H54 (cell line): ENCODE results near the gene PDE4D.

Source experiments
- DNase-seq: peaks from one replicate; pipeline ENCODE4 v3.0.0; 2011; ENCODE audit warnings: low spot score, mixed read lengths; ENCODE audit not compliant: insufficient read length
- FAIRE-seq: peaks from 3 replicates; lab custom pipeline; 2011; peaks lifted over from hg19 to GRCh38; lab: Jason Lieb, UNC
- POLR2A ChIP-seq: IDR thresholded peaks from 2 replicates; pipeline ENCODE4 v1.6.1; 2011; ENCODE audit warnings: low read depth, mild to moderate bottlenecking, low read length

PDE4D gene

GRCh38 chr5:59568161-59568560, 325.4 kb downstream of the PDE4D start:
- DNase-seq = no peak
- no peak for TF ChIP-seq POLR2A
- FAIRE-seq = no peak

- no peak for DNase-seq
- no peak for FAIRE-seq
- no peak for TF ChIP-seq POLR2A
Measured at GRCh38 chr5:59565551-59565950, 328.0 kb downstream of the PDE4D start.

GRCh38 chr5:59564895-59565294, 328.6 kb downstream of the PDE4D start:
- no peak for FAIRE-seq
- TF ChIP-seq POLR2A = no peak

GRCh38 chr5:59562756-59563389, 330.7 kb downstream of the PDE4D start:
- DNase-seq = peak; percentile 15
- peak; percentile 90 for FAIRE-seq
- no peak for TF ChIP-seq POLR2A

More at GRCh38 chr5:59564895-59565294, 328.6 kb downstream of the PDE4D start:
- DNase-seq = no peak

- no peak for FAIRE-seq
- DNase-seq = no peak
- TF ChIP-seq POLR2A = no peak
Measured at GRCh38 chr5:59560553-59560952, 333.0 kb downstream of the PDE4D start.

- DNase-seq (no peak), FAIRE-seq (no peak)
- no peak for TF ChIP-seq POLR2A
Measured at GRCh38 chr5:59559847-59560246, 333.7 kb downstream of the PDE4D start.

GRCh38 chr5:59559323-59559722, 334.2 kb downstream of the PDE4D start:
- DNase-seq = no peak
- TF ChIP-seq POLR2A = no peak
- no peak for FAIRE-seq

- DNase-seq (no peak), FAIRE-seq (no peak)
- TF ChIP-seq POLR2A = no peak
Measured at GRCh38 chr5:59558501-59558900, 335.0 kb downstream of the PDE4D start.

- no peak for TF ChIP-seq POLR2A
Measured at GRCh38 chr5:59557572-59557971, 336.0 kb downstream of the PDE4D start.

GRCh38 chr5:59555596-59555995, 337.9 kb downstream of the PDE4D start:
- FAIRE-seq (no peak), DNase-seq (no peak)
- TF ChIP-seq POLR2A = no peak

More at GRCh38 chr5:59557572-59557971, 336.0 kb downstream of the PDE4D start:
- no peak for DNase-seq
- no peak for FAIRE-seq

GRCh38 chr5:59554501-59554900, 339.0 kb downstream of the PDE4D start:
- TF ChIP-seq POLR2A = no peak
- no peak for FAIRE-seq
- DNase-seq = no peak

- FAIRE-seq (no peak), DNase-seq (no peak)
- no peak for TF ChIP-seq POLR2A
Measured at GRCh38 chr5:59553992-59554391, 339.5 kb downstream of the PDE4D start.

GRCh38 chr5:59548807-59549357, 344.6 kb downstream of the PDE4D start:
- TF ChIP-seq POLR2A = no peak
- FAIRE-seq = no peak
- no peak for DNase-seq

GRCh38 chr5:59547731-59548130, 345.8 kb downstream of the PDE4D start:
- DNase-seq (no peak), FAIRE-seq (no peak)
- no peak for TF ChIP-seq POLR2A

GRCh38 chr5:59544573-59544972, 349.0 kb downstream of the PDE4D start:
- no peak for TF ChIP-seq POLR2A
- DNase-seq = no peak
- no peak for FAIRE-seq
